ENCODE measurements around the gene LCN6.
"Not testable (repeated sequence)": the region's sequence is repeated elsewhere in the genome, so short reads cannot be mapped to it uniquely, and the experiment has no call there.

Gene LCN6

DNA sequence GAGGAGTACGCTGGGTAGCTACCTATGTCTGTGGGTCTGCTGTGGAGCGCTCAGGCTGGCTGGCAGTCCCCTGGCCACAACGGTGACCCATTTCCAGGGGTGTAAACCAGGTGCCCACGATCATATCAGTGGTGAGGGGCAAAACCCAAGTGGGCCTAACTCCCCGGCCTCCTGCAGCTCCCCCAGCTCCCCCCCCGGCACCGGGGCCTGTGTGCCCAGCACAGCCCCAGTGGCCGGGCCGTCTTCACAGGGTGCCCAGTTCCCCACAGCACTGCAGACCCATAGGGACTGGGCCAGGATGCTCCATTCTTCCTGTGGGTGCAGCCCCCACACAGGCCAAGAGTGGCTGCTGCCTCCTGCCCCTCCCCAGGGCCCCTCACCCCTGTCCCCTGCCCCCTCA is 10.7 kb upstream of the LCN6 start:
- no peak for DNase-seq

DNA sequence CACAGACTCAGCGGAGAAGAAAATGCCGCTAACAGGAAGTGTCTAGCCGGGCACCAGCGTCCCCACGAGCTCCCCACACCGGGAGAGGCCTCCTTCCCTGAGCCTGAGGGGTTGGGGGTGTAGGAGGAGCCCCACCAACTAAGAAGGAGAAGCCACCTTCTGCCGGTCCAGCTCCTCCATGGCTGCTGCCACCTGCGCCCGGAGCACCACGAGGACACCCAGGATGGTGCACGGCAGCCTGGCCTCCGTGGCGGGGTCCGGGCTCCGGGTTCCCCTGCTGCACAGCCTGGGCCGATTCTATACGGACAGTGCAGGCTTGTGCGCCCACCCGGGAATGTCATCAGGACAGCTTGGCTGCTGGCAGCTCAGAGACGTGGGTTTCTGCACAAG is 9.4 kb upstream of the LCN6 start:
- DNase-seq = no peak

GRCh38 chr9:136757328-136757727 is 9.0 kb upstream of the LCN6 start:
- no peak for DNase-seq

DNA sequence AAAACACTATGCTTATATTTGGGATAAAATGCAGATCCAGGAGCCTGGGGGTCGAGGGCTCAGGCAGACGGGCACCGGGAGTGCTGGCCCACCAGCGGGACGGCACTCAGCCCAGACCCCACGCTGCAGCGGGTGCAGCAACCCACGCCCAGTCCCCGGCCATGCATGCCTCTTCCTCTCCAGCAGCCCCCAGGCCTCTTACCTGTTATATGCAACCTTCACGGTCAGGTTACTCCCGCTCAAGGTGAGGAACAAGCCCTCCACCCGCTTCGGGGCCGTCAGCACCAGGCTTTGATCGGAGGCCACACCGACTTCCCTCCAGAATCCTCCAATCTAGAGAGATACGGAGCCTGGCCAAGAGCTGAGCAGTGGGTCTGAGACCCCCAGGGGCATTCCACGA is 8.5 kb upstream of the LCN6 start:
- DNase-seq = no peak

DNA sequence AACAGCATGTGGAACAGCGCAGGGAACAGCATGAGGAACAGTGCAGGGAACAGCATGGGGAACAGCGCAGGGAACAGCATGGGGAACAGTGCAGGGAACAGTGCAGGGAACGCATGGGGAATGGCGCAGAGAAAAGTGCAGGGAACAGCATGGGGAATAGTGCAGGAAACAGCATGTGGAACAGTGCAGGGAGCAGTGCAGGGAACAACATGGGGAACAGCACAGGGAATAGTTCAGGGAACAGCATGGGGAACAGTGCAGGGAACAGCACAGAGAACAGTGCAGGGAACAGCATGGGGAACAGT is 7.8 kb upstream of the LCN6 start:
- no peak for DNase-seq

DNA sequence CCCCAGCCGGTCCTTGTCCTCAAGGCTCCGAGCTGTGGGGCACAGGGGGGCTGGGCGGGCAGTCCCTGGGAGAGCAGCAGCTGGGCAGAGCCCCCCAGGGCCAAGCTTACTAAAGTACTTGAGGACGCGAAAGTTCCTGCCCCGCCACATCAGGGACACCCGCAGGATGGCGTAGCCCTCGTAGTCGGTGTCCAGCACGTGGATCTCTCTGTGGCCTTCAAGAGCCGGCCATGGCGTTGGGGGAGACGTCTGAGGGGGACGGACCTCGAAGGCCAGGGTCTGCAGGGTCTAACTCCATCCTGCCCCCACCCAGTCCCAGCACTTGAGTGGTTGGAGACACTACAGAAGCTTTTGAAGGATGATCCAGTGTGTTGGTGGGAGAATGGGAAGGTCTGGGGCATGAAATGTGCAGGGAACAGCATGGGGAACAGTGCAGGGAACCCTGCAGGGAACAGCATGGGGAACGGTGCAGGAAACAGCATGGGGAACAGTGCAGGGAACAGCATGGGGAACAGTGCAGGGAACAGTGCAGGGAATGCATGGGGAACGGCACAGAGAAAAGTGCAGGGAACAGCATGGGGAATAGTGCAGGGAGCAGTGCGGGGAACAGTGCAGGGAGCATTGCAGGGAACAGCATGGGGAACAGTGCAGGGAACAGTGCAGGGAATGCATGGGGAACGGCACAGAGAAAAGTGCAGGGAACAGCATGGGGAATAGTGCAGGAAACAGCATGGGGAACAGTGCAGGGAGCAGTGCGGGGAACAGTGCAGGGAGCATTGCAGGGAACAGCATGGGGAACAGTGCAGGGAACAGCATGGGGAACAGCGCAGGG is 7.2 kb upstream of the LCN6 start:
- DNase-seq = not testable (repeated sequence)

DNA sequence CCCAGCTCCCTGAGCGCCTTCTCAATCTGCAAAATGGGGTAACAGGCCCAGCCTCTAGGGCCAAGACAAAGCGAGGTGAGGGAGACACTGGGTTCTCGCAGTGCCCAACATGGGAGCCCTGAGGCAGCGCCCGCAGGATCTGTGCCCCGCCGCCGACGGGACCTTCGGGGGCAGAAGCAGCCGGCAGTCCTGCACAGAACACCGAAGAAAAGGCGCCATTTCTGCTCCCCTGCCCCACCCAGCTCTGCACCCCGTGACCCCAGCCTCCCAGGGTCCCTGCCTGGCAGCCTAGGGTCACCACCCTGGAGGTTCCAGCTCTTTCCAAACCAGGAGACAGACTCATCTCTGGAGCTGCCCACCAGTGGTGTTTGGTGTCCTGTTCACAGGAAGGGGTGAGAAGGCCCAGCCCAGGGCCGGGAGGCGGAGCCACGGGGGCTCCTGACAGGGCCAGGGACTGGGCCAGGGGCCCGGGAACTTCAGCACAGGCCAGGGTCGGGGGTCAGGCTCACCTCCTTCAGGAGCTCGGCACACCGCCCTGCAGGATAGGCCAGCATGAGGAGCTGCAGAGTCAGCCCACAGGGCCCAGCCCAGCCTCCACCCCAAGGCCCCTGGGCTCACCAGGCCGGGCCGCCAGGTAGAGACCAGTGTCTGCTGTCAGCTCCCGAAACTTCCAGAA is 6.4 kb upstream of the LCN6 start:
- no peak for DNase-seq

GRCh38 chr9:136754059-136754572 is 5.8 kb upstream of the LCN6 start:
- no peak for DNase-seq

GRCh38 chr9:136753371-136754058 is 5.2 kb upstream of the LCN6 start:
- DNase-seq = no peak

GRCh38 chr9:136751814-136752213 is 3.5 kb upstream of the LCN6 start:
- no peak for DNase-seq

- DNase-seq = no peak
Observed at GRCh38 chr9:136751244-136751643, 2.9 kb upstream of the LCN6 start.

DNA sequence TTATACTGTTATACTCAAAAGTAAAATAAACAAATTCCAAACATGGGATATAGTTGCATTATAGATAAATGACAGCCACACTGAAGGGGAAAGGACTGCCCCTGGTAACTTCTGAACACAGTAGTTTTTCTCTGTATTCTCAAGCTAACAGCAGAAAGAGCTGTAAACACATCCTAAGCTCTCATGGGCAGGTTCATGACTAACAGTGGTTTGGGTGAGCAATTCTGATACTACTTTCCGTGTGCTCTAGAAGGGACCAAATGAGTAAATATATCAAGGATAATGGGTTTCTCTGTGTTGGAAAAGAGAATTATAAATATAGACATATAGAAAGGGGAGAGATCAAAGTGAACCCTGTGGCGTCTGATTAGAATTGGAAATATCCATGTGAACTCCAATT is 2.2 kb upstream of the LCN6 start:
- DNase-seq = no peak

DNA sequence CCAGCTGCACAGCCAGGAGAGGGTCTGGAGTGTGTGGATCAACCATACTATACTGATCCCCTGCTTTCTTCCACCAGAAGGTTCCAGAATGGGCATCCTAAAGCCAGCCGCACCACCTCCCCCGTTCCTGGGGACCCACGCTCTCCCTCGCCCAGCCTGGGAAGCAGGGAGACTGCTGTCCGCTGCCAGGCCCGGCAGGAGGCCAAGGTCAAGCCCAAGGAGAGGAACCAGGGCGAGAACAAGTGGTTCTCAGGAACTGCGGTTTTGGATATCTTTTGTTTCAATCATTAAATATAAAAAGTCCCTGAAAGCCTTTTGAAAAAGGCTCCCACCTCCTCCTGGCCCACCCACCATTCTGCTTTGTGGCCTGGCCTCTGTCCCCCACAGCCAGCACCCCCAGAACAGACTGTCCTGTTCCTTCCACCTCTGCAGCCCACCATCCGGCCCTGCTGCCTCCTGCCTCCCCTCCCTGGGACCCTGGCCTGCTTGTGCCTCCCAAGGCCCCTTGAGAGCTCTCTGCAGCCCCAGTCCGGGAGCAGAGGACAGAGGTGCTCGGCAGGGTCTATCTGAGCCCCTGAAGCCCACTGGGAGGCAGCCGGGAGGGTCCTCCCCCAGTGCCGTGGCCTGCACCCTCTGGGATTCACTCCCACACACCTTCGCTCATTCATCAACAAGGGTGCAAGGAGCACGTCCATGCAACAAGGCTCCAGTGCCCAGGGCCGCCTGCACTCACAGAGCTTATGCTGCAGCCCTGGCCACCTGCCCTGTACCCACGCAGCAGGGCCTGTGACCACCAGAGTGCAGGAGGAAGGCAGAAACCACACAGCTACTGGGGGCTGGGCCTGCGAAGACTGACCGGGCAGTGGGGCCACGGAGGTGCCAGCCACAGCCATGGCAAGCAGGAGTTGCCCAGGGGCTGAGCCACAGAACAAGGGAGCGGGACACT is 614 bp upstream of the LCN6 start:
- no peak for DNase-seq

DNA sequence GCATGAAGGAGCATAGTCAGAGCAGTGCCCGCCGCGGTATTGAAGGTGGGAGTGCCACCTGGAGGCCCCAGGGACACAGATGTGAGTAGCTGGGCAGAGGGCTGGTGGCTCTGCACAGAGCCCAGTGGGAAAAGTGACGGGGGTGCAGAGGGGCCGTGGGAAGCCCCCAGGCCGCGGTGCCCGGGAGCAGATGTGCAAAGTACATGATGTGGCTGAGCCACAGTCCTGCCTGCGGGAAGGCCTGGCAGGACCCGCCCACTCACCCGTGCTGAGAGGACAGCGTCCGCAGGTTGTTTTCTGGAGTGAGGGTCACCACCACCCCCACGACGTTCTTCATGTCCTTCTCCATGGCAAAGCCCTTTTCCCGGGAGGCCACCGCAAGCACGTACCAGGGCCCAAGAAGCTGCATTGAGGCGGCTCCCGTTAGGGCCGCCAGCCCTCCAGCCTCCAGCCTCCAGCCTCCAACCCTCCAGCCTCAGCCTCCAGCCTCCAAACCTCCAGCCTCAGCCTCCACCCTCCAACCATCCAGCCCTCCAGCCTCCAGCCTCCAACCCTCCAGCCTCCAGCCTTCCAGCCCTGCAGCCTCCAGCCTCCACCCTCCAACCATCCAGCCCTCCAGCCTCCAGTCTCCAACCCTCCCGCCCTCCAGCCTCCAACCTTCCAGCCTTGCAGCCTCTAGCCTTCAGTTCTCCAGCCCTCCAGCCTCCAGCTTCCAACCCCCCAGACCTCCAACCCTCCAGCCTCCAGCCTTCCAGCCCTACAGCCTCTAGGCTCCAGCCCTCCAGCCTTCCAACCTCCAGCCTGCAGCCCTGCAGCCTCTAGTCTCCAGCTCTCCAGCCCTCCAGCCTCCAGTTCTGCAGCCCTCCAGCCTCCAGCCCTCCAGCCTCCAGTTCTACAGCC is 914 bp downstream of the LCN6 start:
- no peak for DNase-seq

DNA sequence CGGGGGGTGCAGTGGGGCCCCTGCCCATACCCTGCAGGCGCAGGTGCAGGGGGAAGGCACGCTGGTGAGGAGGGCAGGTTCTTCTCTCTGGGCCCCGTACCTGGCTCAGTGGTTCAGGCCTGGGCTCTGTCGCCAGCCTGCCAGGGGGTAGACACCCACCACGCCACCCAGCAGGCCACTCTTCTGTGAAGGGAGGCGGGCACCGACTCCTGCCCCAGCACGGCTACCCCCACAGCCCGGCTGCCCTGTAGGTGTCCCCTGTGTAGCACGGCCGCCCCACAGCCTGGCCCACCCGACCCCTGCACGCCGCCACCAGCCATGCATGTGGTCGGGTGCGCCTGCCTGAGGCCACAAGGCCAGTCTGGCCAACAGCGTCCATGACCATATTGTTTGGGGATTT is 1.7 kb downstream of the LCN6 start:
- DNase-seq = no peak

- DNase-seq = no peak
Observed at GRCh38 chr9:136746155-136746490, 2.2 kb downstream of the LCN6 start.

- no peak for DNase-seq
Observed at GRCh38 chr9:136745389-136746154, 2.8 kb downstream of the LCN6 start.

- DNase-seq = no peak
Observed at GRCh38 chr9:136744773-136745172, 3.6 kb downstream of the LCN6 start.

DNA sequence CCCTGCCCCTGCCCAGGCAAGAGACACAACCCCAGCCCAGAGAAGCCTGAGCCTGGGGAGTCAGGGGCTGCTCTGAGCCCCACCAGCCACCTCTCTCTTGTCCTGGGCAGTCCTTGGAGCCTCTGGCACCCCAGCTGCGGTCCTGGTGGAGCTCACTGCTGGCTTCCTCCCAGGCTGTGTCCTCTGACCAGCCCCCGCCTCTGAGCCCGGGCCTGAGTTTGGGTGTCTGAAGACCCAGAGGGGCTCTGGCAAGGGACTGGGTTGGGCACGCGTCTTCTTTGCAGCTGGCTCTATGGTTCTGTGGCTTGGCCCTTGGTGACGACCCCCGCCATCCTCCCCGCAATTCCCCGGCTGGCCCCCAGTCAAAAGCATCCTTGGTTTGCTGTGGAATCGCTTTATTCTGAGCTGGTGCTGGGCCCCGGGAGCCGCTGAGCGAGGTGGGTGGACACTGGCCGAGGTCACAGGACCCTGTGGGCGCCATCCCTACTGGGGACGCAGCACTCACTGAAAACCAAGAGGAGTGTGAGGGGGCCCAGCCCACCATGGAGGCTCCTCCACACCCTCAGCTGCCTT is 4.6 kb downstream of the LCN6 start:
- no peak for DNase-seq

GRCh38 chr9:136742591-136743391 is 5.5 kb downstream of the LCN6 start, which contains the start of gene LCN10:
Gene LCN10 (minus strand): TSS chr9:136742940. CDS start chr9:136742903, 37 bp downstream.
- no peak for DNase-seq
